SU-DHL-6 (cell line): ENCODE data around the gene PDE4D.

Experiments
- EZH2phosphoT487 ChIP-seq: fragments of 200-600 bp; sonication (generic), shearing (Covaris generic); conservative IDR thresholded peaks from 2 replicates; pipeline ENCODE4 v1.6.1; 2018; ENCODE audit warnings: mild to moderate bottlenecking, antibody characterized with exemption, low read length, moderate library complexity, mixed read lengths
- TF ChIP-seq, protein P1 (sequence below): fragments of 200-600 bp; sonication (generic); IDR thresholded peaks from one replicate; pipeline ENCODE4 v1.5.1; 2017; ENCODE audit warnings: antibody characterized with exemption, mild to moderate bottlenecking, low read length, moderate library complexity; ENCODE audit not compliant: insufficient read depth, poor library complexity, severe bottlenecking

DNA sequence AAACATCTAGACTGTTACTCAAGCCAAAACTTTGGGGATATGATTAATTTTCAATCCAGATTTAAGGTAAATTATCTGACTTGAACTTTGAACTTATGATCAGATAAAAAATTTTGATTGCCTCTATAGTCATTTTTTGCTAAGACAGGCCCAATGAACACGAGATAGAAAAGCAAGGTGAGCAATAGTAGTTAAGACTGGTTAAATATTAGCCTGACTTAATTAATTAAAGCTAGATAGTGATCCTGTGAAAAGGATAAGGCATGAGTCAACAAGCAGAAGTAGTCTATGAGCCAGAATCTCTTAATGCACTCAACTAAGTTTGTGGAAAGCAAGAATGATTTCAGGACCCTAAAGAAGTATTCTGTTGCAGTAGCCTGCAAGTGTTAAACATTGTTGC lies 66.5 kb downstream of the PDE4D start:
- TF ChIP-seq, protein P1, sequence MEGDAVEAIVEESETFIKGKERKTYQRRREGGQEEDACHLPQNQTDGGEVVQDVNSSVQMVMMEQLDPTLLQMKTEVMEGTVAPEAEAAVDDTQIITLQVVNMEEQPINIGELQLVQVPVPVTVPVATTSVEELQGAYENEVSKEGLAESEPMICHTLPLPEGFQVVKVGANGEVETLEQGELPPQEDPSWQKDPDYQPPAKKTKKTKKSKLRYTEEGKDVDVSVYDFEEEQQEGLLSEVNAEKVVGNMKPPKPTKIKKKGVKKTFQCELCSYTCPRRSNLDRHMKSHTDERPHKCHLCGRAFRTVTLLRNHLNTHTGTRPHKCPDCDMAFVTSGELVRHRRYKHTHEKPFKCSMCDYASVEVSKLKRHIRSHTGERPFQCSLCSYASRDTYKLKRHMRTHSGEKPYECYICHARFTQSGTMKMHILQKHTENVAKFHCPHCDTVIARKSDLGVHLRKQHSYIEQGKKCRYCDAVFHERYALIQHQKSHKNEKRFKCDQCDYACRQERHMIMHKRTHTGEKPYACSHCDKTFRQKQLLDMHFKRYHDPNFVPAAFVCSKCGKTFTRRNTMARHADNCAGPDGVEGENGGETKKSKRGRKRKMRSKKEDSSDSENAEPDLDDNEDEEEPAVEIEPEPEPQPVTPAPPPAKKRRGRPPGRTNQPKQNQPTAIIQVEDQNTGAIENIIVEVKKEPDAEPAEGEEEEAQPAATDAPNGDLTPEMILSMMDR: no peak
- TF ChIP-seq EZH2phosphoT487: no peak
